ENCODE results near the gene P2RX6.
A peak's percentile ranks its signal among the peaks of the same experiment; 100 is the strongest.

P2RX6 gene

DNA sequence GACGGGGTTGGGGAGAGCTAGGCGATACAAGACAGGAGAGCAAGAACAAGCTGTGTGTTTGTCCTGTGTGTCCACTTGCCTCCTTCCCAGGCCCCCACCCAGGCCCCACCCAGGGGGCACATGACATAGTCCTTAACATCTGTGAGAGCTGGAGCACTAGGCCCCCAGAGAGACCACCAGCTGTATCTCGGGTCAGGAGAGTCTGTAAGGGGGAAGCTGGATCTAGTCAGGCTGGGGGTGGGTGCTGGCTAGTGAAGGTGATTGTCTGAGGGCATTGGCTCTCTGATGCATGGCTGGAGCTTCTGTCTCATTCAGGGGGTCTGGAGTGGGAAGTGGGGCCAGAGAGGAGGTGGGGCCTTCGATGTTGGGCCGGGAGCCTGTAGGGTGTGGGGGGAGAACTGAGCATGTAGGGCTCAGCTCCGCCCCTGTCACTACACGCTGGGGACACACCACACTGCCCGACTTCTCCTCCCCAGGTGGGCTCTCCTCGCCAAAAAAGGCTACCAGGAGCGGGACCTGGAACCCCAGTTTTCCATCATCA, 571 bp downstream of the P2RX6 start:
- DNase-seq = no peak

DNA sequence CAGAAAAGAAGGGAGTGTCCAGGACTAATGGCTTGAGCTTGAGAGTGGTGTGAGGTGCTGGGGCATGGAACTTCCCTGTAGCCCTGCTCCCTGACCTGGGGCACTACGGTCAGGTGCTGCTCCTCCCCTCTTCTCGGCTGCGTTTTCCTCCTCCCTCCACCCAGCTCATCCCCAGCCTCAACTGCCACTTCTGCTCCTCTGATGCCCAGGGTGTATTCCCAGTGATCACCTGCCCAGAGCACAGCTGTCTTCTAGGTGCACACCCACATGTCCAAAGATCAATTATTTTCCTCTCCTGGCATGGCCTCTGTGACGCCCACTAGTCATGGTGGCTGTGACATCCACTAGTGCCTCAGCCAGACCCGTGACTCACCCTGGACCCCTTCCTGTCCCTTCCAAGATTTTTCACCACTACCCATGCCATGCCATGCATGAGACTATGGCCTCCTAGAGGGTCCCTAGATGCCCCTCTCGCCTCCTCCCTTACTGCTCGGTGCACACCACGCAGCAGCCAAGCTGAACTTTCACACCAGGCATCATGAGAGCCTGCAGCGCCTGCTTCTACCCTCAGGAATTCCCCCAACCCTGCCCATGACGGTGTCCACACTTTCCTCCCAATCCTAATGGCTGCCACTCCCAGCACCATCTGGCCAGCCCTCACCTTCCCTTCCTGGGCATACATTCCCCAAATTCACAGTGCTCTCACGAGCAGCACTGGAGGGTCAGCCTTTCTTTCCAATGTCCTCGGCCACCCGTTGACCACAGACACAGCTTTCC, 1.9 kb downstream of the P2RX6 start:
- DNase-seq = no peak

DNA sequence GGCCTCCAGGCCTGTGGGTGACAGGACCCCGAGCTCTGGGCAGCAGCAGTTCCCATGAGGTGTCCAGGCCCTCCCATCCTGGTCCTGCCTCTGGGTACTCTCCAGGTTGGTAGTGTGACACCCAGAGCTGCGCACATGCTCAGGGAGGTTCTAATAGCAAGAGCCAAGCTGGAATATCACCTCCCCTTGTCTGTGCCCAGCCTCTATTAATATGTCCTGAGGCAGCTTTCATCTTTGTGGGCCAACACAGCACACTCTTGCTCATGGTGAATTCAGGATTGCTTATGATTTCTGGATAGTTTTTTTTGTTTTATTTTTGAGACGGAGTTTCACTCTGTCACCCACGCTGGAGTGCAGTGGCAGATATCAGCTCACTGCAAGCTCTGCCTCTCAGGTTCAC, 3.3 kb downstream of the P2RX6 start:
- DNase-seq = no peak

GRCh38 chr22:21020802-21021429, 6.0 kb downstream of the P2RX6 start:
- DNase-seq = no peak

- DNase-seq = no peak
Observed at GRCh38 chr22:21022507-21022906, 7.5 kb downstream of the P2RX6 start.

DNA sequence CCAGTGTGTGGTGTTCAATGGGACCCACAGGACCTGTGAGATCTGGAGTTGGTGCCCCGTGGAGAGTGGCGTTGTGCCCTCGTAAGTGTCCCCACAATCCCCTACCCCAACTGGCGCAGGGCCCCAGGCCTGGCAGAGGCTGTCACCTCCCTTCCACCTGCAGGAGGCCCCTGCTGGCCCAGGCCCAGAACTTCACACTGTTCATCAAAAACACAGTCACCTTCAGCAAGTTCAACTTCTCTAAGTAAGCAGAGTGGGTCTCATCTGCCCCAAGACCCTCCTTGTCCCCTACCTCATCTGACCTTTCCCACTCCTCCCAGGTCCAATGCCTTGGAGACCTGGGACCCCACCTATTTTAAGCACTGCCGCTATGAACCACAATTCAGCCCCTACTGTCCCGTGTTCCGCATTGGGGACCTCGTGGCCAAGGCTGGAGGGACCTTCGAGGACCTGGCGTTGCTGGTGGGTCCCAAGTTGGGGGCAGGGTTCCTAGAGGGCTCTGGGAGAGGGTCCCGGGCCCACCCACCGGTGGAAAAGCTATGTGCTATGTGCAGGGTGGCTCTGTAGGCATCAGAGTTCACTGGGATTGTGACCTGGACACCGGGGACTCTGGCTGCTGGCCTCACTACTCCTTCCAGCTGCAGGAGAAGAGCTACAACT, 8.1 kb downstream of the P2RX6 start:
- no peak for DNase-seq

- no peak for DNase-seq
Observed at GRCh38 chr22:21025266-21025665, 10.3 kb downstream of the P2RX6 start.

DNA sequence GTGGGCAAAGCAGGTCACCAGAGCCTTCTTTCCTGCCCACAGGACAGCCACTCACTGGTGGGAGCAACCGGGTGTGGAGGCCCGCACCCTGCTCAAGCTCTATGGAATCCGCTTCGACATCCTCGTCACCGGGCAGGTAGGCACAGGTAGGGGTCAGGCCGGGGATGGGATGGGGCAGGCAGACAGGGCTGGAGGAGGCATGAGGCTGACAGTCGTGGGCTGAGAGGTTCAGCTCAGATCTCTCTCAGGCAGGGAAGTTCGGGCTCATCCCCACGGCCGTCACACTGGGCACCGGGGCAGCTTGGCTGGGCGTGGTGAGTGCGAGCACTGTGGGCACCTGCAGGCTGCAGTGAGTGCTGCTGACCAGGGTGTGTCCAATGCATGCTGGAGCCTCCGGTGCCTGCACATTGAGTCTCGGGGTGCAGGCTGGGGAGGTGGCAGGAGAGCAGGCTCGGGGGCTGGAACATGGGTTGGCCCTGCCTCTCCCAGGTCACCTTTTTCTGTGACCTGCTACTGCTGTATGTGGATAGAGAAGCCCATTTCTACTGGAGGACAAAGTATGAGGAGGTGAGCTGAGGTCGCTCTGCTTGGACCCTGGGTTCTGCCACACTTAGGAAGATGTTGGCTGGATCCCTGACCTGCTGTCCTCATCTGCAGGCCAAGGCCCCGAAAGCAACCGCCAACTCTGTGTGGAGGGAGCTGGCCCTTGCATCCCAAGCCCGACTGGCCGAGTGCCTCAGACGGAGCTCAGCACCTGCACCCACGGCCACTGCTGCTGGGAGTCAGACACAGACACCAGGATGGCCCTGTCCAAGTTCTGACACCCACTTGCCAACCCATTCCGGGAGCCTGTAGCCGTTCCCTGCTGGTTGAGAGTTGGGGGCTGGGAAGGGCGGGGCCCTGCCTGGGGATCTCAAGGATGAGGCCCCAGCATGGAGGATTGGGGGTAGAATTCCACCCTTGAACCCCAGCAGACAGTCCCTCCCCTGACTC, 11.1 kb downstream of the P2RX6 start:
- no peak for DNase-seq

DNA sequence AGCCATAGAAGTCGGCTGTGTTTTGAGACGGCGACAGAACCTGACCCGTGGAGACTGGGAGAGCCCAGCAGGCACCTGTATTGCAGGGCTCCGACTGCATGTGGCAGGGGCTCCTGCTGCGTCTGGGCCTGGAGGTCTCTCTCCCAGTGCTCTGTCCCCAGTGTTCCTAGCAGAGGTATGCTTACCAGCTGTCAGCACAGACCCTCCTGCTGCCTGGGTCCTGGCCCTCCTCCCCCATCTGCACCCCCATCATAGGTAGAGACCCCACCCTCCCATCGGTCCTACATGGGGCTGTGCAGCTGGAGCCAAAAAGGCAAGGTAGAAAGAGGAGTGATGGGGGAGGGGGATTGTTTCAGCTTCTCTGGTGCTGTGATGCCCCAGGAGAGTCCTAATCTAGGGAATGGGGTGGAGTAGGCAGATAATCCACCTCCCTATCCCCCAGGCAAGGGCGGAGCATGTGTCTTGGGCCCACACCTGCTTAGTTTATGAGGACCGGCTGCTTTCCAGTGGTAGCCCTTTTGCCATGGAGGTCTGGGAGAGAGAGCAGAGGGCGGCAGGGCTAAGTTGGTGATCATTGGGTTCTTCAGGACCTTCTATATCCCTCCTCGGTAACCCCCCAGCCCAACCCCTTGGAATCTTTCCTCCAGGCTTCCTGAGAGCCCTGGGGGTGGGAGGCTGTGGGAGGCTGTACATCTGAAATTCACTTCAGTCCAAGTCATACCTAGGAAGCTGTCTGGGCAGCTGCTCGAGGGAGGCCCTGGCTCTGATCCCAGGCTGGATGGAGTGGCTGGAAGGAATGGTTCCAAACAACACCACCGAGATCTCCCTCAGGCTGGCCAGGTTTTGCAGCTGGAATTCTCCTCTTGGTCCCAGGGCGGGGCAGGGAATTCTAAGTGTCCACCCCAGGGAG, 12.1 kb downstream of the P2RX6 start:
- peak; percentile 65 for DNase-seq

- no peak for DNase-seq
Observed at GRCh38 chr22:21028277-21029251, 13.6 kb downstream of the P2RX6 start.

- no peak for DNase-seq
Observed at GRCh38 chr22:21029486-21030025, 14.6 kb downstream of the P2RX6 start.

- no peak for DNase-seq
Observed at GRCh38 chr22:21030032-21030431, 15.1 kb downstream of the P2RX6 start.

DNA sequence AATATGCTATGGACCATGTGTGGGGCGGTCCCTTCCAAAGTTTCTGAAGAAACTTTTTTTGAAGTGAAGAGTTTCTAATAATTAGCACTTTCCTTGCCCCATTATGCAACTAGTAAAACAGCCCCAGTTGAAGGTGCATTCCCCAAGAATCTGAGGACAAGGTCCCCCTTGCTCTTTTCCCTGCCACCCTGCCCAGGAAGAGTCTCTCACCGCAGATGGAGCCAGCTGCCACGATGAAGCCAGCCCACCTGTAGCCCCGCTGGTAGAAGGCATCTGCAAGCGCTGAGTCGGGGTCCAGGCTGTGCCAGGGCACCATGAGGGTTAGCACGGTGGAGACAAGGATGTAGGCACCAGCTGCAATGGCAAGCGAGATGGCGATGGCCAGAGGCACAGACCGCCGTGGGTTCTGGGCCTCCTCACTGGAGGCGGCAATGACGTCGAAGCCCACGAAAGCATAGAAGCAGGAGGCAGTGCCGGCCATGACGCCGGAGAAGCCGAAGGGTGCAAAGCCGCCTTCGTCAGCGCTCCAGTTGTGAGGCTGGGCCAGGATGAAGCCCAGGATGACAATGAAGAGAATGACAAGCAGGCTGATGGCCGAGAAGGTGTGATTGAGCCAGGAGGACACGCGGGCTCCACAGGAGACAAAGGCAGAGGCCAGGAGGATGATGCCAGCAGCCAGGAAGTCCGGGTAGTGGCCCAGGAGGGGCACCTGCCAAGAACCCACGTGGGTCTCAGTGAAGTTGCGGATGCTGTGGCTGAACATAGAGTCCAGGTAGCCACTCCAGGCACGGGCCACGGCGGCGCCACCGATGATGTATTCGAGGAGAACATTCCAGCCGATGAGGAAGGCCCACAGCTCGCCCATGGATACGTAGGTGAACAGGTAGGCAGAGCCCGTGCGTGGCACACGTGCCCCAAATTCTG, 15.9 kb downstream of the P2RX6 start:
- no peak for DNase-seq

DNA sequence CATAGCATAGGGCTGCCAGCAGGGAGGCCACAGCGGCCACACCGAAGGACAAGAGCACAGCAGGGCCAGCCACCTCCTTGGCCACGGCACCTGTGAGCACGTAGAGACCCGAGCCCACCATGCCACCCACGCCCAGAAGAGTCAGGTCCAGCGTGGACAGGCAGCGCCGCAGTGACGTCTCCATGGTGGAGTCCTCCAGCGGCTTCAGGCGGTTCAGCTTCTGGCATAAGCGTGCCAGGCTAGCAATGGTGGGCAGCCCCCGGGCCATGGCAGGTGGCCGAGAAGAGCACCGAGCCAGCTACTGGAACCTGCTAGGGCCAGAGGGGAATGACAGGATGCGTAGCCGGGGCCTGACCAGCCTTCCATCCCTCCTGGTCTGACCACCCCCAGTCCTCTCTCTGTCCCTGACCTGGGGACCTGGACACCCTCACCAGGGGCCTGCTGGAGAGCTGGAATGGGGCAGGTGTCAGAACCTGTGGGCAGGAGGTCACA, 16.6 kb downstream of the P2RX6 start:
- DNase-seq = no peak

- no peak for DNase-seq
Observed at GRCh38 chr22:21032037-21032867, 17.3 kb downstream of the P2RX6 start, which contains the start of gene SLC7A4. TSS of gene SLC7A4 (minus strand) at chr22:21032561. CDS start at chr22:21031812, 749 bp downstream.

DNA sequence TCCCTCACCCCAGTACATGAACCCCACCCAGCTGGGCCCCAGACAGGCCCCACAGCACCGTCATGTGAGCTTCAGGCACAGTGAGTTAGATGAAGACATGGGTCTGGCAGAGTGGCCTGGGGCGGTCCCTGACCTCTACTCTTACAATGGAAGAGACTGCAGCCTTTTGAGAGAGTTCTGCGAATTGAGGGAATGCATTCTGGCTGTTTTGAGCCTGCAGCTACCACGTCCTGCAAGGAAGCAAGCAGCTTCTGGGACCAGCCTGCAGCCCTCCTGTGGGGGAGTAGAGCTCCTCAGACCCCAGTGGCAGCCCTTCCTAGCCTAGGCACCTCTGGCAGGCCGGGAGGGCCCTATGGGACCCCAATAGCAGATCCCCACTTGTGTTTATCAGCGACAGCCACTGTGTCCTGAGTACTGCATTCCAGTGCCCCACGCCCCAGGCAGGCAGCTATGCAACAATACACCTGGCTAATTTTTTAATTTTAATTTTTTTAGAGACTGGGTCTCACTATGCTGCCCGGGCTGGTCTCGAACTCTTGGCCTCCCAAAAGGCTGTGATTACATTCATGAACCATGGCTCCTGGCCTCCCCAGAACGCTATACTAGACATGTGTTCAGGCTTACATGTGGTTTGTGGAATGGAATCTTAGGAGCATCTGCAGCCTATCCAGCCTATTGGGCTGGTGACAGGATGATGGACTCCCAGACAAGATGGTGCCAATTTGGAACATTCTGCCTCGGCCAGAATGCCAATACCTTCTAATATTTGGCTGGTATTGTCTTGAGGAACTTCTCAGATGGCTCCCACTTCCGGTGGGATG, 18.1 kb downstream of the P2RX6 start:
- DNase-seq = no peak

DNA sequence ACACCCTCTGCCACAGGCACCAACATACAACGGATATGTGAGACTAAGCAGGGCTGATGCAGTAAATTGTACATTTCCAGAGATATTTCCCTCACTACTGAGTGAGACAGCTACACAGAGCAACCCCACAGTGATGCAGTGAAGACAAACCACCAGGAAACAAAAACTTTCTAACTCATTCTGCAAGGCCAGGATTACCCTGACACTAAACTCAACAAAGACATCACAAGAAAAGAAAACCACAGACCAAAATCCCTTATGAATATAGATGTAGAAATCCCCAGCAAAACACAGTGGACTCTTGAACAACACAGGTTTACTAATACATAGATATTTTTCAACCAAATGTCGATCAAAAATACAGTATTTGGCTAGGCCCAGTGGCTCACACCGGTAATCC, 18.9 kb downstream of the P2RX6 start:
- DNase-seq = no peak

Measured in NCI-H1092 (cell line).